ENCODE results near the gene WNT3. TPM values are rescaled to one million over a fixed set of nuclear protein-coding genes. Genes with fewer than 3 reads are reported as not detected.

Gene WNT3
- total and polyA plus RNA-seq, 2 of the 8 experiments (the other 6 are each of a cell fraction or from before 2014, with no cell fraction given): 0.56 to 2.0 TPM

GRCh38 chr17:46803544-46803943 lies 14.9 kb downstream of the WNT3 start (continued):
- TF ChIP-seq CHD7 (IDR thresholded peaks at IDR 0.05; ENCODE audit: insufficient replicate concordance, low read length): no peak
- TF ChIP-seq HDAC2 (IDR thresholded peaks at IDR 0.05; ENCODE audit: borderline replicate concordance in 1 of 2, low read depth in 2 of 2, low read length in 2 of 2): no peak
- no peak for TF ChIP-seq TAF1 (IDR thresholded peaks at IDR 0.05; ENCODE audit: low read depth, low read length)
- no peak for TF ChIP-seq SAP30 (IDR thresholded peaks at IDR 0.05; ENCODE audit: insufficient read depth, insufficient replicate concordance, low read length)
- TF ChIP-seq SRF (IDR thresholded peaks at IDR 0.05; ENCODE audit: low read depth, low read length): no peak
- no peak for TF ChIP-seq YY1 (IDR thresholded peaks at IDR 0.05; ENCODE audit: low read depth, low read length)
- TF ChIP-seq KDM1A (IDR thresholded peaks at IDR 0.05; ENCODE audit: borderline replicate concordance, low read length): no peak
- TF ChIP-seq EGR1 (IDR thresholded peaks at IDR 0.05; ENCODE audit: borderline replicate concordance, low read depth, low read length): no peak

All from H1 (cell line).